Coronary artery (tissue), 2 donors: Measurements from ENCODE around the gene CDH10.

Source experiments
- DNase-seq: peaks from one replicate; pipeline ENCODE4 v3.0.0-alpha.2; 2017; ENCODE audit warnings: low spot score
- H3K27ac ChIP-seq, 2 donors: fragments of 200-600 bp; sonication (generic); one replicate each; pipeline ENCODE4 v1.5.1; 2016 to 2019
- H3K4me3 ChIP-seq: fragments of 200-600 bp; sonication (generic); 2 replicates; pipeline ENCODE4 v1.5.1; 2016; ENCODE audit warnings: mild to moderate bottlenecking, moderate library complexity
- CTCF ChIP-seq: fragments of 200-600 bp; sonication (generic); IDR thresholded peaks from one replicate; pipeline ENCODE4 v1.5.1; 2019; ENCODE audit warnings: antibody characterized with exemption

Gene CDH10

GRCh38 chr5:24480952-24481351 lies 163.8 kb downstream of the CDH10 start:
- Histone ChIP-seq H3K27ac (no peak overlapping the region), H3K4me3 (no peak overlapping the region)
- DNase-seq, result no peak
- no peak for TF ChIP-seq CTCF

- DNase-seq, result no peak
These were observed 166.8 kb downstream of the CDH10 start for GRCh38 chr5:24477958-24478357.

GRCh38 chr5:24475101-24475500 lies 169.7 kb downstream of the CDH10 start:
- Histone ChIP-seq H3K4me3 (no peak overlapping the region), H3K27ac (no peak overlapping the region)
- no peak for DNase-seq
- no peak for TF ChIP-seq CTCF

More at GRCh38 chr5:24477958-24478357, 166.8 kb downstream of the CDH10 start:
- TF ChIP-seq CTCF, result no peak
- H3K4me3 ChIP-seq, result no peak overlapping the region
- H3K27ac ChIP-seq, result no peak overlapping the region

GRCh38 chr5:24474685-24475084 lies 170.1 kb downstream of the CDH10 start:
- Histone ChIP-seq H3K4me3 (no peak overlapping the region), H3K27ac (no peak overlapping the region)
- DNase-seq, result no peak
- TF ChIP-seq CTCF, result no peak

GRCh38 chr5:24472518-24472917 lies 172.3 kb downstream of the CDH10 start:
- no peak overlapping the region for H3K27ac ChIP-seq
- TF ChIP-seq CTCF, result no peak
- no peak overlapping the region for H3K4me3 ChIP-seq
- DNase-seq, result no peak

GRCh38 chr5:24444414-24444813 lies 200.4 kb downstream of the CDH10 start:
- Histone ChIP-seq H3K4me3 (no peak overlapping the region), H3K27ac (no peak overlapping the region)
- DNase-seq, result no peak
- TF ChIP-seq CTCF, result no peak

- no peak for TF ChIP-seq CTCF
- DNase-seq, result no peak
- Histone ChIP-seq H3K27ac (no peak overlapping the region), H3K4me3 (no peak overlapping the region)
These were observed 205.3 kb downstream of the CDH10 start for GRCh38 chr5:24439465-24439864.
